GM12872 (cell line): ENCODE measurements around the gene TOPAZ1.

Source experiments
- TF ChIP-seq, protein P1 (sequence below): IDR thresholded peaks from 3 replicates; pipeline ENCODE4 v1.5.1; 2011; ENCODE audit warnings: low read depth, mild to moderate bottlenecking, low read length, moderate library complexity; ENCODE audit not compliant: insufficient read depth

The TOPAZ1 gene

GRCh38 chr3:44277925-44278324 lies 36.2 kb downstream of the TOPAZ1 start:
- TF ChIP-seq, protein P1, sequence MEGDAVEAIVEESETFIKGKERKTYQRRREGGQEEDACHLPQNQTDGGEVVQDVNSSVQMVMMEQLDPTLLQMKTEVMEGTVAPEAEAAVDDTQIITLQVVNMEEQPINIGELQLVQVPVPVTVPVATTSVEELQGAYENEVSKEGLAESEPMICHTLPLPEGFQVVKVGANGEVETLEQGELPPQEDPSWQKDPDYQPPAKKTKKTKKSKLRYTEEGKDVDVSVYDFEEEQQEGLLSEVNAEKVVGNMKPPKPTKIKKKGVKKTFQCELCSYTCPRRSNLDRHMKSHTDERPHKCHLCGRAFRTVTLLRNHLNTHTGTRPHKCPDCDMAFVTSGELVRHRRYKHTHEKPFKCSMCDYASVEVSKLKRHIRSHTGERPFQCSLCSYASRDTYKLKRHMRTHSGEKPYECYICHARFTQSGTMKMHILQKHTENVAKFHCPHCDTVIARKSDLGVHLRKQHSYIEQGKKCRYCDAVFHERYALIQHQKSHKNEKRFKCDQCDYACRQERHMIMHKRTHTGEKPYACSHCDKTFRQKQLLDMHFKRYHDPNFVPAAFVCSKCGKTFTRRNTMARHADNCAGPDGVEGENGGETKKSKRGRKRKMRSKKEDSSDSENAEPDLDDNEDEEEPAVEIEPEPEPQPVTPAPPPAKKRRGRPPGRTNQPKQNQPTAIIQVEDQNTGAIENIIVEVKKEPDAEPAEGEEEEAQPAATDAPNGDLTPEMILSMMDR: no peak

DNA sequence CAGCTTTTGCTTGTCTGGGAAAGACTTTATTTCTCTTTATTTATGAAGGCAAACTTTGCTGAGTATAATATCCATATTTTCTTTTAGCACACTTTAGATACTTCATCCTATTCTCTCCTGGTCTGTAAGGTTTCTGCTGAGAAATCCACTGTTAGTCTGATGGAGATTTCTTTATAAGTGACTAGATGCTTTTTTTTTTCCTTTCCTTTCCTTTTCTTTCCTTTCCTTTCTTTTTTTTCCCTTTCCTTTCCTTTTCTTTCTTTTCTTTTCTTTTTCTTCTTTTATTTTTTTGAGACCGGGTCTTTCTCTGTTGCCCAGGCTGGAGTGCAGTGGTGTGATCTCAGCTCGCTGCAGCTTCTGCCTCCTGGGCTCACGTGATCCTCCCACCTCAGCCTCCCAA lies 38.4 kb downstream of the TOPAZ1 start:
- TF ChIP-seq, protein P1: no peak

DNA sequence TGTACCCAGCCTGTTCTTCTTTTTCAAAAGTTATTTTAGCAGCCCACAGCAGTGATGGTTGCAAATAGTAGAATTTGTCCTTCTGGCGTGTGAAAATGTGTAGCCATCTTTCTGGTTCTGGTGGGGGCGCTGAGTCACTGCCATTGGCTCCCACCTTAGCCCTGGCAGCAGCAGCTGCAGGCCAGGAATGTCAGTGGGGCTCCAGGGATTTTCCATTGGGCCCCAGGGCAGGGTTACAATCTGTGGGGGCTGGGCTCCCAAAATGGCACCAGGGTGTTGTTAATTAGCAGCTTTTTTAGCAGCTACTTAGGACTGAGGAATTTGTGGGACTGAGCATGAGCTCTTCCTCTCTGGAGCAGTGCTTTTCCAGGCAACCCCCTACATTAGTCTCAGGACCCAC lies 38.9 kb downstream of the TOPAZ1 start:
- TF ChIP-seq, protein P1: no peak

GRCh38 chr3:44284949-44285348 lies 43.3 kb downstream of the TOPAZ1 start:
- TF ChIP-seq, protein P1: no peak

DNA sequence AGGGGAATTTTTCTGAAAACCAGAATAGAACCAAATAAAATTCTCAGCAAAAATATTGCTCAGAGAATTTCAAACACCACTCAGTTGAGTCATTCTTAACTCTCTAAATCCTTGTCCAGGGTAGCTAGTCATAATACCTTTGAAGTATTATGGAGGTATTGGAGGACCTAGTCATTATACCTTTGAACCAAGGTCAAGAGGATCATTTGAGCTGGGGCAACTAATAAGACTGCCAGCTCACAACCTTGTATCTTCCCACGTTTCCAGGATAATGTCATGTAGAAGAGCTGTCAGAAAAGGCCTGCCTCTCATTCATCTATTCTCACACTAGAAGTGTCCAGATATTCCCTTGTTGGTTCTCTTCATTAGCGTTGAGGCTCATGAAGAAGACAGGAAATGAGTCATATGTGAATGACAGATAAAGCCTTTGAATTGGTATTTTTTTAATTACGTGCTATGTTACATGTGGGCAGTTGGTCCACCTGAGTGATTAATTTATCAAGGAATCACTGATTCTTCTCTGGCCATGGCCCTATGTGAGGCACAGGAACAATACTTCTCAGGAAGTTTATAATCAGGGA lies 48.3 kb downstream of the TOPAZ1 start:
- TF ChIP-seq, protein P1: no peak

DNA sequence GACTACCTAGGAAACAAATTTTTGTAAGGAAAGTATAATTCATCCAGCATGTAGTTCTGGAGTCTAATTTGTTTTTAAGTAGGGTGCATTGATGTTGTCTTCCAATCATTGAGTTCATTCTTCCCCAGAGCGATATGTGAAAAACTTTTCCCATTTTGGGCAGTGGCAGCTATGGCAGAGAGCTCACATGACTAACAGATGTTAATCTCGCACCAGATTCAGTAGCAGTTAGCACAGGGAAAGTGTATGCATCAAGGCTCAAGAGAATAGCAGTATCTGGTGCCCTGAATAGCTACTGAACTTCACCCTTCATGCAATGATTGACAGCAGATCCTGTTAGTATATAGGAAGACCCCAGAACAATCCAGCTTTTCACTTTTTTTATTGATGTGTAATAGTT lies 50.6 kb downstream of the TOPAZ1 start:
- TF ChIP-seq, protein P1: no peak

- TF ChIP-seq, protein P1: no peak
Measured at GRCh38 chr3:44292947-44293346, 51.3 kb downstream of the TOPAZ1 start.

DNA sequence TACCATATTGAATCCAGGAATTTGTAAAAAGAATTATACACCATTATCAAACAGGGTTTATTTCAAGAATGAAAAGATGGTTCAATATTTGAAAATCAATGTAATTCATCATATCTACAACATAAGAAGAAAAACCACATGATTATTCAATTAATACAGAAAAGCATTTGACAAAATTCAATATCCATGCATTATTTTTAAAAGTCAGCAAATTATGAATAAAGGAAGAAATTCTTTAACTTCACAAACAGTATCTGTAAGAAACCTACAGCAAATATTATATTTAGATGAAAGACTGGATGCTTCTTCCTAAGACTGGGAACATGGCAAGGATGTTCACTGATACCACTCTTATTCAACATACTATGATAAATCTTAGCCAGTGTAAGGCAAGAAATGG lies 55.6 kb downstream of the TOPAZ1 start:
- TF ChIP-seq, protein P1: no peak
